ENCODE data around the gene ADGRG2. TPM values are rescaled to one million over a fixed set of nuclear protein-coding genes. Genes with fewer than 3 reads are reported as not detected.

The ADGRG2 gene
- total RNA-seq, 3 donors from 2014 or later = 0.66 to 1.3 (median 0.96) TPM

- Histone ChIP-seq H3K27me3 (peaks cover 0 to 9% of the 10 kb centered on the region in 2 donors), H3K4me1 (no peaks in the 10 kb centered on the region), H3K27ac (no peak overlapping the region), H3K36me3 (no peaks in the 10 kb centered on the region), H3K9me3 (no peaks in the 10 kb centered on the region), H3K4me3 (no peak overlapping the region)
- intact Hi-C loops (cut with DNase I; ENCODE audit: low total_unique reads) = no loop called here
- no peak for DNase-seq (ENCODE audit: low spot score in 2 of 2)
- TF ChIP-seq POLR2A (IDR thresholded peaks at IDR 0.05) (no peak), POLR2AphosphoS5 (IDR thresholded peaks at IDR 0.05) (no peak), CTCF (IDR thresholded peaks at IDR 0.05) (no peak)
Observed at GRCh38 chrX:19137067-19137466, 14.8 kb upstream of the ADGRG2 start.

- Histone ChIP-seq H3K4me3 (no peak overlapping the region), H3K36me3 (no peaks in the 10 kb centered on the region), H3K27ac (no peak overlapping the region), H3K27me3 (no peaks in the 10 kb centered on the region), H3K4me1 (no peaks in the 10 kb centered on the region), H3K9me3 (no peaks in the 10 kb centered on the region)
- DNase-seq (ENCODE audit: low spot score in 2 of 2) = no peak
- no peak for TF ChIP-seq CTCF (IDR thresholded peaks at IDR 0.05)
- no peak for TF ChIP-seq POLR2A (IDR thresholded peaks at IDR 0.05)
- no peak for TF ChIP-seq POLR2AphosphoS5 (IDR thresholded peaks at IDR 0.05)
- intact Hi-C loops (cut with DNase I; ENCODE audit: low total_unique reads) = no loop called here
Observed at GRCh38 chrX:19133784-19134183, 11.5 kb upstream of the ADGRG2 start.

GRCh38 chrX:19133231-19133630, 11.0 kb upstream of the ADGRG2 start:
- intact Hi-C loops (cut with DNase I; ENCODE audit: low total_unique reads) = no loop called here
- Histone ChIP-seq H3K36me3 (no peaks in the 10 kb centered on the region), H3K4me1 (no peaks in the 10 kb centered on the region), H3K27me3 (no peaks in the 10 kb centered on the region), H3K4me3 (no peak overlapping the region), H3K9me3 (no peaks in the 10 kb centered on the region), H3K27ac (no peak overlapping the region)
- TF ChIP-seq POLR2AphosphoS5 (IDR thresholded peaks at IDR 0.05) (no peak), POLR2A (IDR thresholded peaks at IDR 0.05) (no peak), CTCF (IDR thresholded peaks at IDR 0.05) (no peak)
- no peak for DNase-seq (ENCODE audit: low spot score in 2 of 2)

GRCh38 chrX:19130628-19131027, 8.4 kb upstream of the ADGRG2 start:
- intact Hi-C loops (cut with DNase I; ENCODE audit: low total_unique reads) = no loop called here
- no peaks in the 10 kb centered on the region for H3K9me3 ChIP-seq
- H3K27me3 ChIP-seq = peaks cover 0 to 2% of the 10 kb centered on the region in 2 donors
- H3K27ac ChIP-seq = no peak overlapping the region
- no peak overlapping the region for H3K4me3 ChIP-seq
- no peak for DNase-seq (ENCODE audit: low spot score in 2 of 2)
- H3K4me1 ChIP-seq = no peaks in the 10 kb centered on the region
- H3K36me3 ChIP-seq = no peaks in the 10 kb centered on the region
- no peak for TF ChIP-seq POLR2AphosphoS5 (IDR thresholded peaks at IDR 0.05)
- TF ChIP-seq CTCF (IDR thresholded peaks at IDR 0.05) = no peak
- TF ChIP-seq POLR2A (IDR thresholded peaks at IDR 0.05) = no peak

DNA sequence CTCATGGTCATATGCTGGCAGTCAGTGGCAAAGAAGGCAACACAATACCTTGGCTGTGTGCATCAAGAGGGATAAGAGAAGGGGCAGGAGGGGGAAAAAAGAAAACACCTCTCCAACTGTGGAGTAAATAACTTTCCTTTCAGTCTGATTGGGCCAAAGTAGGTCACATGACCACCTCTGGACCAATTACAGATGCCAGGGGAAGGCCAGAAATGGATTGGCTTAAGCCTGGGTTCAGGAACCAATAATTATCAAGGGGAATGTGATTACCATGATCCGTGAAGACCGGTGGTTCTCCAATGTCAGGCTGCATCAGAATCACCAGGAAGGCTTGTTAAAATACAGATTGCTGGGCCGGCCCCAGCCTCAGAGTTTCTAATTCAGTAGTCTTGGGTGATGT, 7.4 kb upstream of the ADGRG2 start:
- no peak for DNase-seq (ENCODE audit: low spot score in 2 of 2)
- intact Hi-C loops (cut with DNase I; ENCODE audit: low total_unique reads) = no loop called here
- Histone ChIP-seq H3K4me1 (no peaks in the 10 kb centered on the region), H3K4me3 (no peak overlapping the region), H3K9me3 (no peaks in the 10 kb centered on the region), H3K36me3 (no peaks in the 10 kb centered on the region), H3K27me3 (peaks cover 0 to 5% of the 10 kb centered on the region in 2 donors), H3K27ac (no peak overlapping the region)
- TF ChIP-seq POLR2A (IDR thresholded peaks at IDR 0.05) (no peak), CTCF (IDR thresholded peaks at IDR 0.05) (no peak), POLR2AphosphoS5 (IDR thresholded peaks at IDR 0.05) (no peak)

All from breast epithelium (tissue), 4 donors.